Tongue (tissue), 2 donors: Measurements from ENCODE around the gene FRMD4B. TPM values are rescaled to one million over a fixed set of nuclear protein-coding genes. Genes with fewer than 3 reads are reported as not detected.
"Not testable (repeated sequence)": the region's sequence is repeated elsewhere in the genome, so short reads cannot be mapped to it uniquely, and the experiment has no call there.

ENCODE experiments used
- DNase-seq: peaks from one replicate; pipeline ENCODE4 v3.0.0-alpha.2; 2015
- total RNA-seq: library from RNA; depleted of rRNA; stranded (reverse); fragments of >200 nt; gene quantifications from one replicate; pipeline ENCODE4 v1.2.3, GENCODE V29; 2014

Gene FRMD4B
- total RNA-seq, 1 donor from 2014 or later: 44.4 TPM

DNA sequence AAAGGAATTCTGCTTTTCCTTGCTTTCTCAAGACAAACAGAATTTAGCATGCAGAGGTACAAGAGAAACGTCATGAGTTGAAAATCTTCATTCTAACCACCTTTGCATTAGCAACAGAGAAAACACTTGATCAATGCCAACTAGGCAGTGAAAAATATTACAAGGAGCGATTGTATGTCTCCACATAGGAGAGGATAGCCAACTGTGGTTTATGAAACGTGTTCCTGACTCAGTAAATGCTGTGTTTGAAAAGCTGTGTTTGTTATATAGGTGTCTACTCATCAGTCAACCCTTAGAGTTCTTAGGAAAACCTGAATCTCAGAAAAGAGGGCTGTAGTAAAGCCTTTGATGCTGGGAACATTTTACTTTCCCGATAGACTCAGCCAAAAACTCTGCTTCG lies 102.4 kb downstream of the FRMD4B start:
- peak; percentile 24 for DNase-seq

DNA sequence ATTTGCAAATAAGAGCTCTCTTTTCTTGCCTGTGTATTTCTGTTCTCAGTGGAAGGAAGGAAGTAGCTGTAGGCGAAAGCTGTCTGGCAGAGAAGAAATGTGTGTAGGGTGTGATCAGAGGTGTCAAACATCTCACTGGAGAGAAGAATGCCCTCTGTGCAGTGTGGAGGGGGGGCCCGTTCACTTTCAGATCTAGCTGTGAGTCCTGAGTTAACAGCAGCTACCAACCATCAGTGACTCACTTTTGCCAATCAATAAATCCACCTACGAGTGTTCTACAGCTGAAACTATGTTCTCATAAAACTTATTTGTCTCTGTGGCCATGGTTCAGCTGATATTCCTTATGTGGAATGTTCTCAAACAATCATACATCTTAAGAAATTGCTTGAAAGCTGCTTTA lies 103.7 kb downstream of the FRMD4B start:
- no peak for DNase-seq

DNA sequence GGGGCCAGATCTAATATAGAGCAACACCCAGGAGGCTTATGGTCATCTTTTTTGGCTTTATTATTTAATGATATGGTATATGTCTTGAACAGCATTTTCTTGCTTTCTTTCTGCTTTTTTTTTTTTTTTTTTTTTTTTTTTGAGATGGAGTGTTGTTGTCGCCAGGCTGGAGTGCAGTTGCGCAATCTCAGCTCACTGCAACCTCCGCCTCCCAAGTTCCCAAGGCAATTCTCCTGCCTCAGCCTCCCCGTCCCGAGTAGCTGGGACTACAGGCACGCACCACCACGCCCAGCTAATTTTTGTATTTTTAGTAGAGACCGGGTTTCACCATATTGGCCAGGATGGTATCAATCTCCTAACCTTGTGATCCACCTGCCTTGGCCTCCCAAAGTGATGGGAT lies 108.5 kb downstream of the FRMD4B start:
- not testable (repeated sequence) for DNase-seq

DNA sequence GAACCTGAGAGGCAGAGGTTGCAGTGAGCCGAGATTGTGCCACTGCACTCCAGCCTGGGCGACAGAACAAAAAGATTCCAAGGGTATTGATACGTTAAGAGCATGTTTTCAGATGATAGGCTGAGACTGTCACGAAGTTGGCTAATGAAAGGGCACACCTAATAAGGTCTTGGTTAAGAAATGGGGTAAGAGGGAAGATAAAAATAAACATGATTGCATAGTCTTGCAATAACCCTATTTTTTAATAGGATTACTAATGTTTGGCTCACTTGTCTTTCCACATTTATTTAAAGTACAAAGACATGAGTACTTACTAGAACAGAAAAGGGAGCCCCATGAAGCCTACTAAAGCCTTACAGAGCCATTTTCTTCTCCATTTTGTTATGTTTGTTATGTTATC lies 109.0 kb downstream of the FRMD4B start:
- no peak for DNase-seq

DNA sequence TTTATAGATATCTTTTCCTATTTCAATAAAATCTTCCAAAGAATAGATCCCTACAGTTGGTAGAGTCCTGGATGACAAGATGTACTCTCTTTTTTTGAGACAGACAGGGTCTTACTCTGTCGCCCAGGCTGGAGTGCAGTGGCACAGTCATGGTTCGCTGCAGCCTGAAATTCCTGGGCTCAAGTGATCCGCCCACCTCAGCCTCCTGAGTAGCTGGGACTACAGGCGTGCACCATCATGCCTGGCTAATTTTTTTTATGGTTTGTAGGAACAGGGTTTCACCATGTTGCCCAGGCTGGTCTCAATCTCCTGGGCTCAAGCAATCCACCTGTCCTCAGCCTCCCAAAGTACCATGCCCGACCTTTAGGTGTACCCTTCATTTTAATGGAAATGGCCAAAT lies 109.7 kb downstream of the FRMD4B start:
- DNase-seq: not testable (repeated sequence)

DNA sequence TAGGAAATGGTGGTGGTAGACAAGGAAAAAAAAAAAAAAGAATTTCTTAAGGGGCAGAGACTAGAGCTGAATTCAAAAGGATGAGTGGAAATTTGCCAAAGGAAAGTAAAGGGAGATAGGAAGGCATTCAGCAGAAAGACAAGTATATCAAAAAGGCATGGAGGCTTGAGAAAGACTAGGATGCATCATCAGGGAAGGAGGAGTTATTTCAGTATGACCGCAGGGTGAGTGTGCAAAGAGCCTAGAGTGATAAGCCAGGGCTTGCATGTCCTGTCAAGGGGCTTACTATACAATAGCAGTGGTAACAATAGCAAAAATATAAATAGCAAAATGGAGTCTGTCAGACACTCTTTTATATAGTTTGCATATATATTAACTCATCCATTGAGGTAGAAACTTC lies 112.0 kb downstream of the FRMD4B start:
- DNase-seq: no peak

DNA sequence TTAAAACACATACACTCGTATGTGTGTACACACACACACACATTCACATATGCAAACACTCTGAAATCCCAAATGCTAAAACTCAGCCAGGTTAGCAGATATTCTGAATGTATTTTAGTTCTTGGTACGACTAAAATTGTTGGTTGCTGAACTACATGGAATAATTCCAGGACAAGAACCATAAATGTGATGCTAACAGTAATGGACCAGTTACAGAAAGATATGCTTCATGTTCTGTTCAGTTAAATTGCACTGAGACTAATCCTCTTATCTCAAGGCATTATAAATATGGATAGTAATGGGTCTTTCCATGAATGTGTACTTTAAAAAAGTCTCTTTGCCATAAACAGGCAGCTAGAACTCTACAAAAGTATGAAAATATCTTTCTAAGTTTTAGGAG lies 113.3 kb downstream of the FRMD4B start:
- no peak for DNase-seq

DNA sequence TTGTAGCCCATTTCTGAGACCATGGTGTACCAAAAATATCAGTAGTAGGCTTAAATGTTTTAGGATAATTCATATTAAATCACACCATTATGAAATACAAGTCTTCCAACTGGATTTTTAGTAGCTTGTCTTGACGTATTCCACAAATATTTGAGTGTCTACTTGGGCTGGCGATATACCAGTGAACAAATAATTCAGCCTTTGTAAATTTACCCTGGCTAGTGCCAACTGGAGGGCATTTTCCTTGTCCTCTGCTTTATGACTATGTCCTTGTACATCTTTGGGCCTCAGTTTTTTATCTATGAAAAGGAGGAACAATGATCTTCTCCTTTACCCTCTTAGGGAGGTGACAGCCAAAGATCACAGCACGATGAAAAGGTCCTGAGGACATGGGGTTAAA lies 114.8 kb downstream of the FRMD4B start:
- DNase-seq: no peak

DNA sequence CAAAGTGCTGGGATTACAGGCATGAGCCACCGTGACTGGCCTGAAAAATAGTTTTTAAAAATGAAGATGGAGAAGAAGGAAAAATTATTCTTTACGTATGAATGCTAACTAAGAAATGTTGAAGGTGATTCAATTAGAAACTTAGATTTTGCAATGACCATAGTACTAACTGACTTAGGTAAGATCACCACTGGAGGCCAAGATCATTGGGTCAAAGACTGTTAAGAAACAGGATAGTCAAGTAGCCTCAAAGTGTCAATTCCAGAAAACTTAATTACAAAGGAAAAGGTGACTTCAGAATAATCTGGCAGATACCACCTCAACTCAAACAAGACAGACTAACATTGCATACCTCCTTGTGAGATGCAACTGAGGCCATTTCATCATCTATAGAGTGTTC lies 119.3 kb downstream of the FRMD4B start:
- no peak for DNase-seq

DNA sequence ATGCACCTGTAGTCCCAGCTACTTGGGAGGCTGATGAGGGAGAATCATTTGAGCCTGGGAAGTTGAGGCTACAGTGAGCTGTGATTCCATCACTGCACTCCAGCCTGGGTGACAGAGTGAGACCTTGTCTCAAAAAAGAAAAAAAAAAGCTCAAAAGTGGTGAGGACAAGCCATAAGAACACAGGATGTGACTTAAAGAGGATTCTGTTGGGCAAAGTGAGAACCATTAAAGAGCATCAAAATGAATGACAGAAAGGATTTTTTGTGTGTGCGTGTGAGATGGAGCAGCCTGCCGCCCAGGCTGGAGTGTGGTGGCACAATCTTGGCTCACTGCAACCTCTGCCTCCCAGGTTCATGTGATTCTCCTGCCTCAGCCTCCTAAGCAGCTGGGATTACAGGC lies 119.8 kb downstream of the FRMD4B start:
- DNase-seq: not testable (repeated sequence)

DNA sequence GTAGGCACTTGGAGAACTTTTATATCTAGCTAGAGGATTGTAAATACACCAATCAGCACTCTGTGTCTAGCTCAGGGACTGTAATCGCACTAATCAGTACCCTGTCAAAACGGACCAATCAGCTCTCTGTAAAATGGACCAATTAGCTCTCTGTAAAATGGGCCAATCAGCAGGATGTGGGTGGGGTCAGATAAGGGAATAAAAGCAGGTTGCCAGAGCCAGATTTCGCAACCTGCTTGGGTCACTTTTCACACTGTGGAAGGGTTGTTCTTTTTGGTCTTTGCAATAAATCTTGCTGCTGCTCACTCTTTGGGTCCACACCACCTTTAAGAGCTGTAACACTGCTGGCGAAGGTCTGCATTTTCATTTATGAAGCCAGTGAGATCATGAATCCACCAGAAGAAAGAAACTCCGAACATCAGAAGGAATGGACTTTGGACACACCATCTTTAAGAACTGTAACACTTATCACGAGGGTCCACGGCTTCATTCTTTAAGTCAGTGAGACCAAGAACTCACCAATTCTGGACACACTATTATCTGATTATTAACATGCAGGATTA lies 125.0 kb downstream of the FRMD4B start:
- not testable (repeated sequence) for DNase-seq

DNA sequence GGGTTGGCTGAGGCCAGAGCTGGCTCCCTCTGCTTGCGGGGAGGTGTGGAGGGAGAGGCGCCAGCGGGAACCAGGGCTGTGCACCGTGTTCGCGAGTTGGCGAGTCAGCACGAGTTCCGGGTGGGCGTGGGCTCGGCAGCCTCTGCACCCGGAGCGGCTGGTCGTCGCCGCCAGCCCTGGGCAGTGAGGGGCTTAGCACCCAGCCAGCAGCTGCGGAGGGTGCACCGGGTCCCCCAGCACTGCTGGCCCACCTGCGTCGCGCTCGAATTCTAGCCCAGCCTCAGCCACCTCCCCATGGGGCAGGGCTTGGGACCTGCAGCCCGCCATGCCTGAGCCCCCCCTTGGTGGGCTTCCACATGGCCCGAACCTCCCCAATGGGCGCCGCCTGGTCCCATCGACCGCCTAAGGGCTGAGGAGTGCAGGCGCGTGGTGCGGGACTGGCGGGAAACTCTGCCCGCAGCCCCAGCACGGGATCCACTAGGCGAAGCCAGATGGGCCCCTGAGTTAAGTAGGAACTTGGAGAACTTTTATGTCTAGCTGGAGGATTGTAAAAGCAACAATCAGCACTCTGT lies 125.6 kb downstream of the FRMD4B start:
- DNase-seq: no peak

DNA sequence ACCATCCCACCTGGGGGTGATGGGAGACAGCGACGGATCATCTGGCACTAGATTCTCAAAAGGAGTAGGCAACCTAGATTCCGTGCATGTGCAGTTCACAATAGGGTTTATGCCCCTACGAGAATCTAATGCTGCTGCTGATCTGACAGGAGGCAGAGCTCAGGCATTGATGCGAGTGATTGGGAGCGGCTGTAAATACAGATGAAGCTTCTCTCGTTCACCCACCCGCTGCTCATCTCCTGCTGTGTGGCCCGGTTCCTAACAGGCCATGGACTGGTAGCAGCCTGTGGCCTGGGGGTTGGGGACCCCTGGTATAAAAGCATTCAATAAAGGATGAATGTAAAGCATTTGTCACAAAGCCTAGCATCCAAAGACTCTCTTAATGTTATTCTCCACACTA lies 126.8 kb downstream of the FRMD4B start:
- no peak for DNase-seq

DNA sequence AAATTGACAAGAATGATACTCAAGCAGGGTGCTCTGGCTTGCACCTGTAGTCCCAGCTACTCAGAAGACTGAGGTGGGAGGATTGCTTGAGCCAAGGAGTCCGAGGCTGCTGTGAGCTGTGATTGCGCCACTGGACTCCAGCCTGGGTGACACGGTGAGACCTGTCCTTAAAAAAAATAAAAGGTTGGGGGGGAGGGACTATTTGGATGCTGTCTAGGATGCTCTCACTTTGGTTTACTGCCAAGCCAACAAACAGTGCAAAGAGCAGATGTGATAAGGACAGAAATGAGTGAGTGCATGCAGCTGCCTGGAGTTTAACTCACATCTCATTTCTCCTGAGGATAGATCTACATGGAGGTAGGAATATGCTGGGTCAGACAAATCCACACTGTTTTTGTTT lies 130.0 kb downstream of the FRMD4B start:
- DNase-seq: no peak

DNA sequence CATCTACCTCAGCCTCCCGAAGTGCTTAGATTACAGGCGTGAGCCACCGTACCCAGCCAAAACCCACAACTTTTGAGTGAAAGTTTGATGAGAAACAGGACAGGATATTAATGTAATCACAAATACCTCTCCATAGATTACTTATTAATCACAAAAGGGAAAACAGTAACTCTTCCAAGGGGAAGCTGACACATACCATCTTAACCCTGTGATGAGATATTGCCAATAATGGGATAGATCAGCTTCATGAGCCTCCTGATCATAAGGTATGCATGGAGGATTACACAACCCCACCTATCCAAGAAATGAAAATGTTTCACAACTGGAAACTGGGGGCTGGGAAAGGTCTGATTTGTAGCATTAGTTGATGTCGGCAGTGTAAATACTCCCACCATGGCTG lies 131.5 kb downstream of the FRMD4B start:
- DNase-seq: no peak

DNA sequence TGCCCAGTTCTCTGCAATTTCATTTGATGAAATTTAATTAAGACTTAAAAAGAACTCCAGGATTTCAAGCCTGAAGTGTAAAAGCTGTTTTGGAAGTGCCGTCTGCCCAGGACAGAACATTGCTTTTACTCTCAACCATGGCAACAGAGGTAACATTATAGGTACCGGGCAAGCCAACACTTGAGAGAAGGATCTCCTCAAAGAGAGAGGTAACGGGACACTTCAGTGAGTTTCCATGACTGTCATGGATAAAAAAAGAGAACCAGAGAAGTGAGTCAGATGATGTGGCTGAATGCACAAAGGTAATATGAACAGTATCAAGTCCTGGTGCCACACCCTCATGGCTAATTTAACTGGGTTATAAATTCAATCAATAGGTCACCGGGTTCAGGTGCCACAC lies 133.3 kb downstream of the FRMD4B start:
- DNase-seq: no peak

DNA sequence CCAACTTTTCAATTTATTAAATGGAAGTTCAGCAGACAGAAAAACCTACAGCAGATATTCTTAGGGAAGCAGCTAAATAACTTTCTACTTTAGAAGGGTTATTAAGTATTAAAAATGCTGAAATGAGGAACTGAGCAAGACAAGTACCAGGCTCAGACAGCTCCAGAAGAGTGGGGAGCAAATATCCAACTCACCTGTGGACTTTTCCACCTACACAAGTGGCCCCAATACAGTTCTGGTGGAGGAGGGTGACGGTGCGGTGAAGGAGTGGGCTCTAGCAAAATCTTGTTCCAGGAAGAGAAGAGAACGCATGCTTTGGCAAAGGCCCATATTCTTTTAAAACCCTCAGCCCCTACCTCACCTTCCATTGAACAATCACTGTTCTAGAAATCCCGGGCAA lies 133.7 kb downstream of the FRMD4B start:
- no peak for DNase-seq

DNA sequence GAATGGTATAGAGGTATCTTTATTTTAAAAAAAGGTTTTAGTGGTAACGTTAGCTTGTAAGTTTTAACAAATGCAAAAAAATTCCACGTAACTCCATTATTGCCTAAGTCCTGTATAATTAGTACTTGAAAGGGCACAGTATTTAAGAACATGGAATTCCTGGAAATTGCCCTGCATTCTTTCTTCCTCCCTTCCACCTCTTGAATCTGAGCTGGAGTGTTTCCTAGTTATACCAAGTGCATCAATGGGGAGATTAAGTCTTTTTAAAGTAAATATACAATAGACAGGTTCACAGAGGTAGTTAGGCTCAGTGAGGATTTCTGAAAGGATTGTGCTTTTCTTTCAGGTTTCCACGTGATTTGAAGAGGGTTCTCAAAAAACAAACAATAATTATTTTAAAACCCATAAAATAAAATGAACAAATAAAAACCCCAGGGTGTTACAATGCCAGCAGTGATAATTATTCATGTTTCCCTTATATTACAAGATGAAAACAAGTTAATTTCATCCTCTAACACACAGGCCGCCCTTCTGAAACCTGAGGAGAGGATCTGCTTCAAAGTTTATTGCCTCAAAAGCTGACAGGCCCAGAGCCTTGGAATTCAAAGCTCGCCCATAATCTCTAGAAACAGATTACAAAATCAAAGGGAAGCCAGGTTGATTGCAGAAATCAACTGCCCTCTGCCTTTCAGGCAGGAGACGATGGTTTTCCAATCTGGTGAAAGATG lies 134.6 kb downstream of the FRMD4B start:
- DNase-seq: no peak

DNA sequence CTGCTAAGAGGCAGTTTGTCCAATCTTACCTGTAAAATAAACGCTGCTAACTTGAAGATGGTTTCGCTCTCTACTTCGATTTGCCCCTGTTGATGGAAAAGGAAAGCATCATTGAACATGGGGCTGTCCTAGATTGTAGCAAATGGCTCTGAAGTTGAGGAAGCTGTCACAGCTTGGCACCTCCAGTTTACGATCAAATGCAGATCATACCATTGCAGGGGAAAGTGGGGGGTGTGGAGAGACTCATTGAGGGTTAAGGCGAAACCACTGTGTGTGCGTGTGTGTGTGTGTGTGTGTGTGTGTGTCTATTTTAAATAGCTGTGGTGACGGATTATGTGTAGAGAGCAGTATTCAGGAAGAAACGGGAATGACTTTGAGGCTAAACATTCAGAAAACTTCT lies 135.9 kb downstream of the FRMD4B start:
- peak; percentile 69 for DNase-seq

DNA sequence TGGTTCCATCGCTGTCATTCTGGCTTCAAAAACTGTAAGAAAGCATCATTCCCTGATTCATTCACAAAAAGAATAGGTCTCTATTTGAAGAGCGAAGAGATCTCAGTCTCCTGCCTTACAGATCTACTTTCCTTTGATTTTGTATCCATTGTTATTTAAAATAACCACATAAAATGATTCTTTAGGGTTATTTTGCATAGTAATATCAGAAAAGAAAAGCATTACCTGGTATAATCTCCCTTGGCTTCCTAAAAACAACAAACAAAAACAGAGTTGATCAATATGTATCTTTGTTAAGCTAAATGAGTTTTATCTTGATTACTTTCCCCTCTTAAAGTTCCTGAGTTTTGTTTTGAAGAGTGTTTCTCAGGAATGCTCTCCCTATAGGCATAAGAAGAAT lies 136.9 kb downstream of the FRMD4B start:
- DNase-seq: no peak

DNA sequence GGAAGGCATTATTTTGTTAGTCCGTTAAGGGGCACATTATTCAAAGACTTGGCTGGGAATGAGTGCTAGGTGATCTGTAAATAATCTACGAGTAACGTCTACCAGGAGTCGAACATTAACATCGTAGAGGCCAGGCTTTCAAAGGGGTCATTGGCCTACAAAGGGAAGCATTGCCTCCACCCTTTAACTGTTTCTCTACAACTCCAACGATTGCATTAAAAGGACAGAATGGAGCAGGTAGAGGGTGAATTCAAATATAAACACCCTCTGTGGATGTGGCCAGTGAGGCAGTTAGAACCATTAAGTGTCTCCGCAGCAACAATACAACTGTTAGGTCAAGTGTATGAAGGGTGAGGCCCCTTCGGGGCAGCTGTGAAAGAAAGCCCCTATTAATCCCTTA lies 137.5 kb downstream of the FRMD4B start:
- DNase-seq: peak; percentile 49

DNA sequence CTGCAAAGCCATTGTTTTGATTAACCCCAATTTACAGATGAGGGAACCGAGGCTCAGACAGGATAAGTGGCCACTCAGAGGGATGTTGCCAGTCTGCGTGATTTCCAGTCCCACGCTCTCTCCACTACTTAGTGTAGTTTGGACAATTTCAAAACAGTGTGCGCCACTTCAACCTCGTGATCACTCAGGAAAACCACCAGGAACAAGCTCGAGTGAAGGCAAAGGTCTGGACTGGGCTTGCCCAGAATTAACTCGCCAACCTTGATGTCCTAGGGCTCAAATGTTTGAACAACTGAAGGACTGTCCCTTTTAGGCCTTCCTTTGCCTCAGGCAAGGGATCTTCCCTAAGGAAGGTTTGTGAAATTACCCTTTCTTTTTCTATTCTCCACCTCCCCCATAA lies 139.3 kb downstream of the FRMD4B start:
- no peak for DNase-seq

DNA sequence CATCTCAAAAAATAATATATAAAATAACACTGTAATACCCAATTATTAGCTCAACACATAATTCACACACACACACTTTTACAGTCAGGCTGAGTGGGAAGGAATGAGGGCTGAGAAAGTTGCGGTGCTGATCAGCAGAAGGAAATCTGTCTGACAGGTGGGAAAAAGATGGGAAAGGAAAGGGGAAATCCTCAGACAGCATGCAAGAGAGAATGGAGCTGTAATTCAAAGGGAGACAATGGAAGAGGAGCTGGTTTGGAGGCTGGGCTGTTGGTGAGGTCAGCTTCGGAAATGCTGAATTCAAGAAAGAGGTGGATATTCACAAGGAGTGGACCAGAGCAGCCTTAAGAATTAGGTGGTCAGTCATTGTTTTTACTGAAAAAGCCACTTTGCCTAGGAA lies 141.8 kb downstream of the FRMD4B start:
- no peak for DNase-seq

DNA sequence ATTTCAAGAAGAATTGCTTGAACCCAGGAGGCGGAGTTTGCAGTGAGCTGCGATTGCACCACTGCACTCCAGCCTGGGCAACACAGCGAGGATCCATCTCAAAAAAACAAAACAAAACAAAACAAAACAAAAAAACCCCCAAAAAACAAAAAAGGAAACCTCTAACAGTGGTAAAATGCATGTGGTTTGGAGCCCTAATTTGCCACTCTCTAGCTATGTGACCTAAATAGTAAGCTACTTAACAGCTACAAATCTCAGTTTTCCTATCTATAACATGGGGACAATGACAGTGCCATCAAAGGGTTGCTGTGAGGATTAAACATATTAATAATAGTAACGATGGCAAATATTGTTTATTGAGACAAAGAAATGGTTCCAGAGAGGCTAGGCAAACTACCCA lies 144.1 kb downstream of the FRMD4B start:
- no peak for DNase-seq
